Measurements from ENCODE around the gene CCDC7. TPM values are rescaled to one million over a fixed set of nuclear protein-coding genes. Genes with fewer than 3 reads are reported as not detected.
"Not testable (repeated sequence)": the region's sequence is repeated elsewhere in the genome, so short reads cannot be mapped to it uniquely, and the experiment has no call there.

The CCDC7 gene
- total RNA-seq, 2 experiments from 2014 or later, result 12.0 to 19.3 TPM

- Mint-ChIP-seq H3K9me3 (ENCODE audit: low read depth) (peaks cover 1% of the 10 kb centered on the region), H3K27ac (no peak overlapping the region), H3K4me3 (no peak overlapping the region), H3K4me1 (no peaks in the 10 kb centered on the region), H3K27me3 (no peaks in the 10 kb centered on the region), H3K36me3 (peaks cover 1% of the 10 kb centered on the region)
- no peak for DNase-seq
- CTCF ChIA-PET, result no interaction called here
- ATAC-seq, result no peak
Observed at GRCh38 chr10:32548208-32548607, 102.3 kb downstream of the CCDC7 start.

- CTCF ChIA-PET, result no interaction called here
- Mint-ChIP-seq H3K9me3 (ENCODE audit: low read depth) (peaks cover 9% of the 10 kb centered on the region), H3K36me3 (peaks cover 10% of the 10 kb centered on the region), H3K4me1 (peaks cover 2% of the 10 kb centered on the region), H3K27me3 (no peaks in the 10 kb centered on the region), H3K4me3 (no peak overlapping the region), H3K27ac (no peak overlapping the region)
- no peak for DNase-seq
- ATAC-seq, result no peak
Observed at GRCh38 chr10:32556783-32557395, 110.9 kb downstream of the CCDC7 start.

GRCh38 chr10:32562695-32563094, 116.8 kb downstream of the CCDC7 start:
- H3K36me3 Mint-ChIP-seq; H3K27me3 Mint-ChIP-seq; CTCF ChIA-PET; H3K4me3 Mint-ChIP-seq; ATAC-seq; H3K9me3 Mint-ChIP-seq (ENCODE audit: low read depth); H3K27ac Mint-ChIP-seq; DNase-seq; H3K4me1 Mint-ChIP-seq: not testable (repeated sequence)

GRCh38 chr10:32577448-32577847, 131.5 kb downstream of the CCDC7 start:
- CTCF ChIA-PET, result no interaction called here
- H3K4me3 Mint-ChIP-seq, result no peak overlapping the region
- H3K9me3 Mint-ChIP-seq (ENCODE audit: low read depth), result no peaks in the 10 kb centered on the region
- H3K4me1 Mint-ChIP-seq, result no peaks in the 10 kb centered on the region
- no peak overlapping the region for H3K27ac Mint-ChIP-seq
- no peaks in the 10 kb centered on the region for H3K36me3 Mint-ChIP-seq
- ATAC-seq, result no peak
- no peaks in the 10 kb centered on the region for H3K27me3 Mint-ChIP-seq
- no peak for DNase-seq

- Mint-ChIP-seq H3K4me3 (no peak overlapping the region), H3K27ac (no peak overlapping the region), H3K4me1 (no peaks in the 10 kb centered on the region), H3K36me3 (peaks cover 1% of the 10 kb centered on the region), H3K27me3 (no peaks in the 10 kb centered on the region), H3K9me3 (ENCODE audit: low read depth) (no peaks in the 10 kb centered on the region)
- CTCF ChIA-PET, result no interaction called here
- ATAC-seq, result no peak
- DNase-seq, result no peak
Observed at GRCh38 chr10:32582946-32583345, 137.0 kb downstream of the CCDC7 start.

GRCh38 chr10:32598022-32598421, 152.1 kb downstream of the CCDC7 start:
- H3K4me3 Mint-ChIP-seq; DNase-seq; ATAC-seq; H3K4me1 Mint-ChIP-seq; H3K27ac Mint-ChIP-seq; H3K9me3 Mint-ChIP-seq (ENCODE audit: low read depth); CTCF ChIA-PET; H3K27me3 Mint-ChIP-seq: not testable (repeated sequence)
- peaks cover 26% of the 10 kb centered on the region for H3K36me3 Mint-ChIP-seq

- Mint-ChIP-seq H3K9me3 (ENCODE audit: low read depth) (peaks cover 5% of the 10 kb centered on the region), H3K4me3 (no peak overlapping the region), H3K27me3 (no peaks in the 10 kb centered on the region), H3K4me1 (no peaks in the 10 kb centered on the region), H3K36me3 (peaks cover 25% of the 10 kb centered on the region), H3K27ac (no peak overlapping the region)
- ATAC-seq, result no peak
- no peak for DNase-seq
- CTCF ChIA-PET, result no interaction called here
Observed at GRCh38 chr10:32600317-32600716, 154.4 kb downstream of the CCDC7 start.

GRCh38 chr10:32601562-32601961, 155.6 kb downstream of the CCDC7 start:
- ATAC-seq; DNase-seq; H3K4me1 Mint-ChIP-seq; H3K4me3 Mint-ChIP-seq; H3K27me3 Mint-ChIP-seq; H3K9me3 Mint-ChIP-seq (ENCODE audit: low read depth); CTCF ChIA-PET; H3K27ac Mint-ChIP-seq: not testable (repeated sequence)
- H3K36me3 Mint-ChIP-seq, result peaks cover 25% of the 10 kb centered on the region

- peaks cover 19% of the 10 kb centered on the region for H3K36me3 Mint-ChIP-seq
- no peak for DNase-seq
- H3K27me3 Mint-ChIP-seq, result no peaks in the 10 kb centered on the region
- ATAC-seq, result no peak
- CTCF ChIA-PET, result no interaction called here
- no peak overlapping the region for H3K4me3 Mint-ChIP-seq
- H3K27ac Mint-ChIP-seq, result no peak overlapping the region
- no peaks in the 10 kb centered on the region for H3K4me1 Mint-ChIP-seq
- peaks cover 7% of the 10 kb centered on the region for H3K9me3 Mint-ChIP-seq (ENCODE audit: low read depth)
Observed at GRCh38 chr10:32605787-32606186, 159.8 kb downstream of the CCDC7 start.

- H3K4me1 Mint-ChIP-seq, H3K4me3 Mint-ChIP-seq: not testable (repeated sequence)
Observed at GRCh38 chr10:32610543-32610942, 164.6 kb downstream of the CCDC7 start.

GRCh38 chr10:32616438-32616837, 170.5 kb downstream of the CCDC7 start:
- peaks cover 15% of the 10 kb centered on the region for H3K36me3 Mint-ChIP-seq
- DNase-seq (no peak), ATAC-seq (no peak)
- peaks cover 14% of the 10 kb centered on the region for H3K9me3 Mint-ChIP-seq (ENCODE audit: low read depth)
- no peak overlapping the region for H3K4me3 Mint-ChIP-seq
- no peaks in the 10 kb centered on the region for H3K4me1 Mint-ChIP-seq
- CTCF ChIA-PET, result no interaction called here
- no peaks in the 10 kb centered on the region for H3K27me3 Mint-ChIP-seq
- H3K27ac Mint-ChIP-seq, result no peak overlapping the region

More at GRCh38 chr10:32610543-32610942, 164.6 kb downstream of the CCDC7 start:
- H3K27me3 Mint-ChIP-seq, CTCF ChIA-PET, H3K27ac Mint-ChIP-seq, DNase-seq, ATAC-seq: not testable (repeated sequence)
- Mint-ChIP-seq H3K36me3 (peaks cover 12% of the 10 kb centered on the region), H3K9me3 (ENCODE audit: low read depth) (peaks cover 17% of the 10 kb centered on the region)

GRCh38 chr10:32618482-32618881, 172.5 kb downstream of the CCDC7 start:
- no peak overlapping the region for H3K4me3 Mint-ChIP-seq
- peaks cover 10% of the 10 kb centered on the region for H3K9me3 Mint-ChIP-seq (ENCODE audit: low read depth)
- CTCF ChIA-PET, result no interaction called here
- no peak overlapping the region for H3K27ac Mint-ChIP-seq
- ATAC-seq (no peak), DNase-seq (no peak)
- H3K27me3 Mint-ChIP-seq, result no peaks in the 10 kb centered on the region
- no peaks in the 10 kb centered on the region for H3K4me1 Mint-ChIP-seq
- peaks cover 9% of the 10 kb centered on the region for H3K36me3 Mint-ChIP-seq

- peaks cover 13% of the 10 kb centered on the region for H3K36me3 Mint-ChIP-seq
- H3K27me3 Mint-ChIP-seq, result no peaks in the 10 kb centered on the region
- no peak overlapping the region for H3K27ac Mint-ChIP-seq
- peaks cover 4% of the 10 kb centered on the region for H3K9me3 Mint-ChIP-seq (ENCODE audit: low read depth)
- H3K4me1 Mint-ChIP-seq, result no peaks in the 10 kb centered on the region
- DNase-seq, result no peak
- H3K4me3 Mint-ChIP-seq, result no peak overlapping the region
- no peak for ATAC-seq
- CTCF ChIA-PET, result no interaction called here
Observed at GRCh38 chr10:32621969-32622368, 176.0 kb downstream of the CCDC7 start.

- peaks cover 4% of the 10 kb centered on the region for H3K9me3 Mint-ChIP-seq (ENCODE audit: low read depth)
- no peaks in the 10 kb centered on the region for H3K4me1 Mint-ChIP-seq
- CTCF ChIA-PET, result no interaction called here
- no peak overlapping the region for H3K27ac Mint-ChIP-seq
- DNase-seq, result no peak
- H3K36me3 Mint-ChIP-seq, result peaks cover 14% of the 10 kb centered on the region
- H3K27me3 Mint-ChIP-seq, result no peaks in the 10 kb centered on the region
- ATAC-seq, result no peak
- no peak overlapping the region for H3K4me3 Mint-ChIP-seq
Observed at GRCh38 chr10:32622409-32622808, 176.5 kb downstream of the CCDC7 start.

GRCh38 chr10:32627183-32627582, 181.2 kb downstream of the CCDC7 start:
- Mint-ChIP-seq H3K9me3 (ENCODE audit: low read depth) (peaks cover 5% of the 10 kb centered on the region), H3K4me3 (no peak overlapping the region), H3K27me3 (no peaks in the 10 kb centered on the region), H3K27ac (no peak overlapping the region), H3K36me3 (peaks cover 7% of the 10 kb centered on the region), H3K4me1 (no peaks in the 10 kb centered on the region)
- ATAC-seq (no peak), DNase-seq (no peak)
- CTCF ChIA-PET, result no interaction called here
